ENCODE data around the gene IL17F.

GRCh38 chr6:52276130-52276529 lies 31.8 kb upstream of the IL17F start:
- no peak for TF ChIP-seq ZNF565 (CRISPR knock-in tag; conservative IDR thresholded peaks at IDR 0.05; ENCODE audit: low read depth)
- no peak for TF ChIP-seq POU6F1 (CRISPR knock-in tag; IDR thresholded peaks at IDR 0.05; ENCODE audit: borderline replicate concordance, low read depth)
- no peak for TF ChIP-seq ZFP3 (CRISPR knock-in tag; IDR thresholded peaks at IDR 0.05)
- no peak for TF ChIP-seq CSDC2 (CRISPR knock-in tag; IDR thresholded peaks at IDR 0.05)

All from SK-N-SH treated with all-trans-retinoic acid at 6 μM for 48 hours (cell line).